KMS-11 (cell line): Measurements from ENCODE around the gene AASDH.

Source experiments
- H2AFZ ChIP-seq: fragments of 200-600 bp; sonication (generic); 2 replicates; pipeline ENCODE4 v1.6.1; 2016; ENCODE audit warnings: antibody characterized with exemption, mixed run types, low read depth
- H3K27ac ChIP-seq: fragments of 200-600 bp; sonication (generic); 2 replicates; pipeline ENCODE4 v1.6.1; 2016; ENCODE audit warnings: mild to moderate bottlenecking, mixed run types
- H3K27me3 ChIP-seq: fragments of 200-600 bp; sonication (generic); 2 replicates; pipeline ENCODE4 v1.6.1; 2017; ENCODE audit warnings: mild to moderate bottlenecking, low read depth, mixed run types, moderate library complexity; ENCODE audit not compliant: insufficient read depth
- H3K36me3 ChIP-seq: fragments of 200-600 bp; sonication (generic); 2 replicates; pipeline ENCODE4 v1.6.1; 2017; ENCODE audit warnings: mild to moderate bottlenecking, mixed run types; ENCODE audit not compliant: insufficient read depth
- H3K4me1 ChIP-seq: fragments of 200-600 bp; sonication (generic); 2 replicates; pipeline ENCODE4 v1.6.1; 2016; ENCODE audit warnings: mild to moderate bottlenecking, low read depth, mixed run types; ENCODE audit not compliant: poor library complexity, severe bottlenecking
- H3K4me2 ChIP-seq: fragments of 200-600 bp; sonication (generic); 2 replicates; pipeline ENCODE4 v1.7.0; 2016; ENCODE audit warnings: mild to moderate bottlenecking, mixed run types
- H3K4me3 ChIP-seq: fragments of 200-600 bp; sonication (generic); IDR thresholded peaks from 2 replicates; pipeline ENCODE4 v1.6.1; 2017; ENCODE audit warnings: low read depth, low read length, mixed read lengths; ENCODE audit not compliant: insufficient read depth
- H3K79me2 ChIP-seq: fragments of 200-600 bp; sonication (generic); 2 replicates; pipeline ENCODE4 v1.6.1; 2016; ENCODE audit warnings: low read depth, mixed run types; ENCODE audit not compliant: insufficient read depth
- H3K9ac ChIP-seq: fragments of 200-600 bp; sonication (generic); 2 replicates; pipeline ENCODE4 v1.6.1; 2016; ENCODE audit warnings: mild to moderate bottlenecking, mixed run types
- H4K20me1 ChIP-seq: fragments of 200-600 bp; sonication (generic); 2 replicates; pipeline ENCODE4 v1.6.1; 2016; ENCODE audit warnings: mild to moderate bottlenecking, mixed run types; ENCODE audit not compliant: insufficient read depth
- TF ChIP-seq, protein P1 (sequence below): fragments of 200-600 bp; sonication (generic); conservative IDR thresholded peaks from 2 replicates; pipeline ENCODE4 v1.6.1; 2017; ENCODE audit warnings: low read depth, mild to moderate bottlenecking, antibody characterized with exemption, low read length, moderate library complexity, mixed read lengths

The AASDH gene

DNA sequence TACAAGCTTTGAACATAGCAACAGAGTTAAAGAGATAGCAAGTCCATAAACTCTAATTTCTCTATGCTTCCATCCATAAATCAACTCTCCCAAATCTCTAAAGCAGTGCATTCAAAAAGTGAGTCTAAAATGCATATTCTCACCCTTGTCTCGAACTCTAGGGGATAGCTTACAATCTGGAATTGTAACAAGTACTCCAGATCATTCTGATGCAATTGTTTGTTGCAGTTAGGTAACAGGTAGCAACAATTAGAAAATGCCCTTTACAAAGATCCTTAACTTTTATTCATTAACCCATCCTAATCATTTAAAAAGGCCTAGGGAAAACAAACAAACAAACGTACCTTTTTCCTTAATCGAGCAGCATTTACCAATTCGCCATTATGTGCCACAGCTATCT is 18.9 kb upstream of the AASDH start:
- no peaks in the 10 kb centered on the region for H3K27me3 ChIP-seq
- TF ChIP-seq, protein P1, sequence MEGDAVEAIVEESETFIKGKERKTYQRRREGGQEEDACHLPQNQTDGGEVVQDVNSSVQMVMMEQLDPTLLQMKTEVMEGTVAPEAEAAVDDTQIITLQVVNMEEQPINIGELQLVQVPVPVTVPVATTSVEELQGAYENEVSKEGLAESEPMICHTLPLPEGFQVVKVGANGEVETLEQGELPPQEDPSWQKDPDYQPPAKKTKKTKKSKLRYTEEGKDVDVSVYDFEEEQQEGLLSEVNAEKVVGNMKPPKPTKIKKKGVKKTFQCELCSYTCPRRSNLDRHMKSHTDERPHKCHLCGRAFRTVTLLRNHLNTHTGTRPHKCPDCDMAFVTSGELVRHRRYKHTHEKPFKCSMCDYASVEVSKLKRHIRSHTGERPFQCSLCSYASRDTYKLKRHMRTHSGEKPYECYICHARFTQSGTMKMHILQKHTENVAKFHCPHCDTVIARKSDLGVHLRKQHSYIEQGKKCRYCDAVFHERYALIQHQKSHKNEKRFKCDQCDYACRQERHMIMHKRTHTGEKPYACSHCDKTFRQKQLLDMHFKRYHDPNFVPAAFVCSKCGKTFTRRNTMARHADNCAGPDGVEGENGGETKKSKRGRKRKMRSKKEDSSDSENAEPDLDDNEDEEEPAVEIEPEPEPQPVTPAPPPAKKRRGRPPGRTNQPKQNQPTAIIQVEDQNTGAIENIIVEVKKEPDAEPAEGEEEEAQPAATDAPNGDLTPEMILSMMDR, result no peak
- peaks cover 6% of the 10 kb centered on the region for H4K20me1 ChIP-seq
- H2AFZ ChIP-seq, result no peak overlapping the region
- no peak overlapping the region for H3K27ac ChIP-seq
- no peak overlapping the region for H3K4me2 ChIP-seq
- no peak overlapping the region for H3K4me3 ChIP-seq
- no peak overlapping the region for H3K9ac ChIP-seq
- H3K79me2 ChIP-seq, result peaks cover 44% of the 10 kb centered on the region
- H3K36me3 ChIP-seq, result peaks cover 8% of the 10 kb centered on the region; the same call in 1 of the 2 replicates
- H3K4me1 ChIP-seq, result peaks cover 17% of the 10 kb centered on the region

DNA sequence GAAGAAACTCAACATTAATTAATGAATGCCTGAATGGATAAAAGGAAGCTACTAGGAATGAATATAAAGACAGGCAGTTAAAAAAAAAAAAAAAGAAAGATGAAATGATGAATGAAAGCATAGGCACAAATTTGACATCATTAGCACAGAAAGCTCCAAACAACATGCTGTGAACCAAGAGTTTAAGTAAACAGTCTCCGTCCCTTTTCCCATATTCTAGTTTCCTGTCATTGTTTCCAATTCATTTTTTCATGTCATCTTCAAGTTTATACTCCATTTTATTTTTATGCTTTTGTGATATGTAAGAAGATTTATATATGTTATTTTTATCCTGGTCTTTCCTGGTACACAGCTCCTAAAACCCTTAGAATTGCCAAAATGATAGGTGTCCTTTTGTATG is 17.7 kb upstream of the AASDH start:
- Histone ChIP-seq H3K36me3 (peaks cover 14% of the 10 kb centered on the region; the same call in 1 of the 2 replicates), H4K20me1 (no peaks in the 10 kb centered on the region; the same call in 1 of the 2 replicates), H2AFZ (no peak overlapping the region), H3K9ac (no peak overlapping the region), H3K27me3 (no peaks in the 10 kb centered on the region), H3K79me2 (peaks cover 33% of the 10 kb centered on the region), H3K27ac (no peak overlapping the region), H3K4me1 (peaks cover 6% of the 10 kb centered on the region), H3K4me3 (no peak overlapping the region), H3K4me2 (no peak overlapping the region)
- TF ChIP-seq, protein P1, result no peak

DNA sequence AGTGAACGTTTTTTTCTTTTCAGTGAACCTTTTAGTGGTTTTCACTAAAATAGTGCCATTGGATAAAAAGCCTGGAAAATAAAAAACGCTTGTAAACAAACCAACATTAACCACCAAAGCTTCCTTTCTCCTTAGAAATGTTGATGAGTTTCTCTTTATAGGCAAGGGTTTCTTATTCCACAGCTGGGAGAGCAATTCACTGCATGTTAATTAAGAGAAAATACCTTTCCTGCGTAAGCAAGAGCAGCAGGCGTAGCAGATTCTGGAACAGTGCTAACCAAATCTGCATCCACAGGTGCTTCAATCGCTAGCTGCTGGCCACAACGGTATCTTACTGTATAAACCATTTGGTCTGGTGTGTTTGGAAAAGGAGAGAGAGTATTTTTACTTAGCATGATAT is 13.3 kb upstream of the AASDH start:
- H3K9ac ChIP-seq, result no peak overlapping the region
- no peaks in the 10 kb centered on the region for H3K79me2 ChIP-seq
- H3K4me1 ChIP-seq, result no peaks in the 10 kb centered on the region
- no peaks in the 10 kb centered on the region for H4K20me1 ChIP-seq
- no peak overlapping the region for H3K4me3 ChIP-seq
- no peak overlapping the region for H2AFZ ChIP-seq
- H3K36me3 ChIP-seq, result peaks cover 14% of the 10 kb centered on the region; the same call in 1 of the 2 replicates
- no peak overlapping the region for H3K27ac ChIP-seq
- TF ChIP-seq, protein P1, result no peak
- no peak overlapping the region for H3K4me2 ChIP-seq
- H3K27me3 ChIP-seq, result no peaks in the 10 kb centered on the region

DNA sequence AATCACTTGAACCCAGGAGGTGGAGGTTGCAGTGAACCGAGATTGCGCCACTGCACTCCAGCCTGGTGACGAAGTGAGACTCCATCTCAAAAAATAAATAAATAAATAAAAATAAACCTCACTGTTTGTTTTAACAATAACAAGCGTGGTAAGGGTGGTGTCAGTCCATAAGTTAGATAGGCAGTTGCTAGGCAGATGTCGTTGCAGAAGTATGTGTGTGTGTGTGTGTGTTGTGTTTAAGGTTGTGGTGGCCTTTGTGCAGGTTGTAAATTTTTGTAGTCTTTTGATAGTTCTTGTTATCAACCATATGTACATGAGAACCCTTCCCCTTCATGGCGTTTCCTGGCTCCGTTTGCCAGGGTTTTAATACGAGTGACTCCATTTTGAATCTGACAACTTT is 4.0 kb upstream of the AASDH start:
- Histone ChIP-seq H3K79me2 (peaks cover 7% of the 10 kb centered on the region; the same call in 1 of the 2 replicates), H3K36me3 (no peaks in the 10 kb centered on the region), H2AFZ (no peak overlapping the region), H3K27ac (no peak overlapping the region), H3K4me1 (peaks cover 34% of the 10 kb centered on the region), H3K9ac (no peak overlapping the region), H3K4me3 (no peak overlapping the region), H3K4me2 (no peak overlapping the region), H4K20me1 (no peaks in the 10 kb centered on the region; the same call in 1 of the 2 replicates), H3K27me3 (no peaks in the 10 kb centered on the region)
- TF ChIP-seq, protein P1, result no peak
